ENCODE results near the gene POLRMT.

Gene POLRMT

GRCh38 chr19:662962-663681, 29.8 kb upstream of the POLRMT start, which contains the start of gene RNF126:
Gene RNF126 (minus strand): TSS chr19:663214. CDS start chr19:663121, 93 bp downstream.
- Histone ChIP-seq H4K20me1 (ENCODE audit: insufficient read depth) (peaks cover 19% of the 10 kb centered on the region), H3K4me1 (ENCODE audit: low read depth, poor library complexity, severe bottlenecking) (peaks cover 36% of the 10 kb centered on the region), H3K9ac (peak within 1 kb of the TSS; percentile 97), H3K27ac (peak within 1 kb of the TSS; percentile 97), H3K4me2 (peak within 1 kb of the TSS; percentile 97), H2AFZ (ENCODE audit: low read depth) (peak within 1 kb of the TSS; percentile 83), H3K36me3 (ENCODE audit: insufficient read depth) (no peaks in the 10 kb centered on the region), H3K79me2 (ENCODE audit: insufficient read depth, low read depth) (peaks cover 45% of the 10 kb centered on the region), H3K27me3 (ENCODE audit: insufficient read depth, low read depth) (peaks cover 13% of the 10 kb centered on the region), H3K4me3 (IDR thresholded peaks at IDR 0.05; ENCODE audit: insufficient read depth, low read depth, low read length) (peak within 1 kb of the TSS; percentile 28)
- TF ChIP-seq CTCF (conservative IDR thresholded peaks at IDR 0.05; ENCODE audit: low read depth, low read length), result no peak

GRCh38 chr19:662207-662961, 29.0 kb upstream of the POLRMT start:
- Histone ChIP-seq H3K4me3 (IDR thresholded peaks at IDR 0.05; ENCODE audit: insufficient read depth, low read depth, low read length) (peak overlapping the region; percentile 28), H2AFZ (ENCODE audit: low read depth) (no peak overlapping the region), H3K4me1 (ENCODE audit: low read depth, poor library complexity, severe bottlenecking) (peaks cover 36% of the 10 kb centered on the region), H3K27ac (peak overlapping the region; percentile 97), H3K4me2 (peak overlapping the region; percentile 97), H4K20me1 (ENCODE audit: insufficient read depth) (peaks cover 26% of the 10 kb centered on the region), H3K9ac (peak overlapping the region; percentile 97), H3K27me3 (ENCODE audit: insufficient read depth, low read depth) (peaks cover 7% of the 10 kb centered on the region), H3K36me3 (ENCODE audit: insufficient read depth) (no peaks in the 10 kb centered on the region), H3K79me2 (ENCODE audit: insufficient read depth, low read depth) (peaks cover 52% of the 10 kb centered on the region)
- TF ChIP-seq CTCF (conservative IDR thresholded peaks at IDR 0.05; ENCODE audit: low read depth, low read length), result no peak

GRCh38 chr19:661427-662196, 28.3 kb upstream of the POLRMT start:
- no peak for TF ChIP-seq CTCF (conservative IDR thresholded peaks at IDR 0.05; ENCODE audit: low read depth, low read length)
- H3K27ac ChIP-seq, result peak overlapping the region; percentile 97
- H4K20me1 ChIP-seq (ENCODE audit: insufficient read depth), result peaks cover 34% of the 10 kb centered on the region

GRCh38 chr19:660793-661426, 27.6 kb upstream of the POLRMT start:
- Histone ChIP-seq H4K20me1 (ENCODE audit: insufficient read depth) (peaks cover 41% of the 10 kb centered on the region), H3K4me1 (ENCODE audit: low read depth, poor library complexity, severe bottlenecking) (peaks cover 36% of the 10 kb centered on the region), H3K4me3 (IDR thresholded peaks at IDR 0.05; ENCODE audit: insufficient read depth, low read depth, low read length) (peak overlapping the region; percentile 17), H3K79me2 (ENCODE audit: insufficient read depth, low read depth) (peaks cover 67% of the 10 kb centered on the region), H3K9ac (peak overlapping the region; percentile 97; the same call in 1 of the 2 replicates), H3K27ac (peak overlapping the region; percentile 97), H3K36me3 (ENCODE audit: insufficient read depth) (no peaks in the 10 kb centered on the region), H2AFZ (ENCODE audit: low read depth) (no peak overlapping the region), H3K4me2 (peak overlapping the region; percentile 97), H3K27me3 (ENCODE audit: insufficient read depth, low read depth) (no peaks in the 10 kb centered on the region)
- TF ChIP-seq CTCF (conservative IDR thresholded peaks at IDR 0.05; ENCODE audit: low read depth, low read length), result no peak; the same call in 1 of the 2 replicates

More at GRCh38 chr19:661427-662196, 28.3 kb upstream of the POLRMT start:
- Histone ChIP-seq H3K4me2 (peak overlapping the region; percentile 97), H3K4me3 (IDR thresholded peaks at IDR 0.05; ENCODE audit: insufficient read depth, low read depth, low read length) (peak overlapping the region; percentile 28), H3K79me2 (ENCODE audit: insufficient read depth, low read depth) (peaks cover 60% of the 10 kb centered on the region), H3K27me3 (ENCODE audit: insufficient read depth, low read depth) (peaks cover 4% of the 10 kb centered on the region; the same call in 1 of the 2 replicates), H3K9ac (peak overlapping the region; percentile 97), H3K4me1 (ENCODE audit: low read depth, poor library complexity, severe bottlenecking) (peaks cover 36% of the 10 kb centered on the region), H3K36me3 (ENCODE audit: insufficient read depth) (no peaks in the 10 kb centered on the region), H2AFZ (ENCODE audit: low read depth) (no peak overlapping the region)

Measured in KMS-11 (cell line).